ENCODE measurements around the gene TRIM13. TPM values are rescaled to one million over a fixed set of nuclear protein-coding genes. Genes with fewer than 3 reads are reported as not detected.

Gene TRIM13
- polyA plus RNA-seq, 1 donor from 2014 or later, result 52.8 TPM

DNA sequence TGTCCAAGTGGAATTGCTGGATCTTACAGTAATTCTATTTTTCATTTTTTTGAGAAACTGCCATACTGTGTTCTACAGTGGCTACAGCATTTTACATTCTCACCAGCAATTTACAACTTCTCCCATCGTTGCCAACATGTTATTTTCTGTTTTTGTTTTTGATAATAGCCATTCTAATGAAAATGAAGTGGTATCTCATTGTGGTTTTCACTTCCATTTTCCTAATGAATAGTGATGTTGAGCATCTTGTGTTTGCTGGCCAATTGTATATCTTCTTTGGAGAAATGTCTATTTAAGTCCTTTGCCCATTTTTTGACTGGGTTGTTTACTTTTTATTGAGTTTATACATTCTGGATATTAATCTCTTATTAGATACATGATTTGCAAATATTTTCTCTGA is 57.0 kb downstream of the TRIM13 start:
- Histone ChIP-seq H4K20me1 (ENCODE audit: insufficient read depth) (no peaks in the 10 kb centered on the region), H3K9me2 (ENCODE audit: insufficient read depth, low read length) (no peaks in the 10 kb centered on the region), H3F3A (ENCODE audit: insufficient read depth, low read length, poor library complexity, severe bottlenecking) (no peaks in the 10 kb centered on the region), H3K4me3 (ENCODE audit: low read length) (no peak overlapping the region), H3K27me3 (ENCODE audit: insufficient read depth, low read depth, low read length) (no peaks in the 10 kb centered on the region), H2AFZ (ENCODE audit: low read depth, low read length) (no peak overlapping the region), H3K36me3 (ENCODE audit: insufficient read depth, low read length) (no peaks in the 10 kb centered on the region), H3K9ac (ENCODE audit: low read length) (no peak overlapping the region), H3K4me2 (ENCODE audit: low read length) (no peak overlapping the region), H3K79me2 (replicated peaks; ENCODE audit: insufficient read depth, low read length) (no peaks in the 10 kb centered on the region), H3K27ac (ENCODE audit: low read length) (no peak overlapping the region), H3K9me3 (ENCODE audit: low read length) (no peaks in the 10 kb centered on the region)
- TF ChIP-seq, protein P1, sequence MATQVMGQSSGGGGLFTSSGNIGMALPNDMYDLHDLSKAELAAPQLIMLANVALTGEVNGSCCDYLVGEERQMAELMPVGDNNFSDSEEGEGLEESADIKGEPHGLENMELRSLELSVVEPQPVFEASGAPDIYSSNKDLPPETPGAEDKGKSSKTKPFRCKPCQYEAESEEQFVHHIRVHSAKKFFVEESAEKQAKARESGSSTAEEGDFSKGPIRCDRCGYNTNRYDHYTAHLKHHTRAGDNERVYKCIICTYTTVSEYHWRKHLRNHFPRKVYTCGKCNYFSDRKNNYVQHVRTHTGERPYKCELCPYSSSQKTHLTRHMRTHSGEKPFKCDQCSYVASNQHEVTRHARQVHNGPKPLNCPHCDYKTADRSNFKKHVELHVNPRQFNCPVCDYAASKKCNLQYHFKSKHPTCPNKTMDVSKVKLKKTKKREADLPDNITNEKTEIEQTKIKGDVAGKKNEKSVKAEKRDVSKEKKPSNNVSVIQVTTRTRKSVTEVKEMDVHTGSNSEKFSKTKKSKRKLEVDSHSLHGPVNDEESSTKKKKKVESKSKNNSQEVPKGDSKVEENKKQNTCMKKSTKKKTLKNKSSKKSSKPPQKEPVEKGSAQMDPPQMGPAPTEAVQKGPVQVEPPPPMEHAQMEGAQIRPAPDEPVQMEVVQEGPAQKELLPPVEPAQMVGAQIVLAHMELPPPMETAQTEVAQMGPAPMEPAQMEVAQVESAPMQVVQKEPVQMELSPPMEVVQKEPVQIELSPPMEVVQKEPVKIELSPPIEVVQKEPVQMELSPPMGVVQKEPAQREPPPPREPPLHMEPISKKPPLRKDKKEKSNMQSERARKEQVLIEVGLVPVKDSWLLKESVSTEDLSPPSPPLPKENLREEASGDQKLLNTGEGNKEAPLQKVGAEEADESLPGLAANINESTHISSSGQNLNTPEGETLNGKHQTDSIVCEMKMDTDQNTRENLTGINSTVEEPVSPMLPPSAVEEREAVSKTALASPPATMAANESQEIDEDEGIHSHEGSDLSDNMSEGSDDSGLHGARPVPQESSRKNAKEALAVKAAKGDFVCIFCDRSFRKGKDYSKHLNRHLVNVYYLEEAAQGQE (IDR thresholded peaks at IDR 0.05; ENCODE audit: borderline replicate concordance), result no peak
- TF ChIP-seq EZH2 (IDR thresholded peaks at IDR 0.05; ENCODE audit: borderline replicate concordance, insufficient read depth, low read length, poor library complexity, severe bottlenecking) (no peak), EP300 (conservative IDR thresholded peaks at IDR 0.05; ENCODE audit: poor library complexity, severe bottlenecking) (no peak), POLR2AphosphoS5 (IDR thresholded peaks at IDR 0.05) (no peak), TAF1 (IDR thresholded peaks at IDR 0.05; ENCODE audit: low read depth) (no peak), RAD21 (conservative IDR thresholded peaks at IDR 0.05) (no peak), SMC3 (conservative IDR thresholded peaks at IDR 0.05; ENCODE audit: poor library complexity) (no peak), MXI1 (conservative IDR thresholded peaks at IDR 0.05; ENCODE audit: poor library complexity, severe bottlenecking) (no peak)
- TF ChIP-seq, protein P2, sequence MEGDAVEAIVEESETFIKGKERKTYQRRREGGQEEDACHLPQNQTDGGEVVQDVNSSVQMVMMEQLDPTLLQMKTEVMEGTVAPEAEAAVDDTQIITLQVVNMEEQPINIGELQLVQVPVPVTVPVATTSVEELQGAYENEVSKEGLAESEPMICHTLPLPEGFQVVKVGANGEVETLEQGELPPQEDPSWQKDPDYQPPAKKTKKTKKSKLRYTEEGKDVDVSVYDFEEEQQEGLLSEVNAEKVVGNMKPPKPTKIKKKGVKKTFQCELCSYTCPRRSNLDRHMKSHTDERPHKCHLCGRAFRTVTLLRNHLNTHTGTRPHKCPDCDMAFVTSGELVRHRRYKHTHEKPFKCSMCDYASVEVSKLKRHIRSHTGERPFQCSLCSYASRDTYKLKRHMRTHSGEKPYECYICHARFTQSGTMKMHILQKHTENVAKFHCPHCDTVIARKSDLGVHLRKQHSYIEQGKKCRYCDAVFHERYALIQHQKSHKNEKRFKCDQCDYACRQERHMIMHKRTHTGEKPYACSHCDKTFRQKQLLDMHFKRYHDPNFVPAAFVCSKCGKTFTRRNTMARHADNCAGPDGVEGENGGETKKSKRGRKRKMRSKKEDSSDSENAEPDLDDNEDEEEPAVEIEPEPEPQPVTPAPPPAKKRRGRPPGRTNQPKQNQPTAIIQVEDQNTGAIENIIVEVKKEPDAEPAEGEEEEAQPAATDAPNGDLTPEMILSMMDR (IDR thresholded peaks at IDR 0.05; ENCODE audit: poor library complexity, severe bottlenecking), result no peak

DNA sequence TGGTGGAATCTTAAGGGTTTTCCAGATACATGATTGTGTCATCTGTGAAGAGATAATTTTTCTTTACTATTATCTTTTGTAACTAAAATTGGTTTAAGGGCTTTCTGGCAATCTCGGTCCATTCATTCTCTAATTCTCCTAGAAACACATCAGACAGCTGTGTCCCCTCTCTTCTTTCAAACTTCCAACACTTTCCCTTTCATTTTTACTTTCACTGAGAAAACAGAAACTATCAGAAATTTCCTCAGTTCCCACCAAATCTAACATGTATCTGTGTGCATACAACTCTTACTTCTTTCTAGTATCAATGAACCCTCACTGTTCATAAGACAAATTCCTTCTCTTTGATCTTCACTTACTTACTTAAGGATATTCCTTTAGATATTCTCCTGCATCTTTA is 58.6 kb downstream of the TRIM13 start:
- Histone ChIP-seq H3K9ac (ENCODE audit: low read length) (no peak overlapping the region), H3K79me2 (replicated peaks; ENCODE audit: insufficient read depth, low read length) (no peaks in the 10 kb centered on the region), H3K9me2 (ENCODE audit: insufficient read depth, low read length) (no peaks in the 10 kb centered on the region), H3F3A (ENCODE audit: insufficient read depth, low read length, poor library complexity, severe bottlenecking) (no peaks in the 10 kb centered on the region), H3K9me3 (ENCODE audit: low read length) (no peaks in the 10 kb centered on the region), H4K20me1 (ENCODE audit: insufficient read depth) (no peaks in the 10 kb centered on the region), H3K4me3 (ENCODE audit: low read length) (no peak overlapping the region), H3K4me2 (ENCODE audit: low read length) (no peak overlapping the region), H2AFZ (ENCODE audit: low read depth, low read length) (no peak overlapping the region), H3K27ac (ENCODE audit: low read length) (no peak overlapping the region), H3K36me3 (ENCODE audit: insufficient read depth, low read length) (no peaks in the 10 kb centered on the region), H3K27me3 (ENCODE audit: insufficient read depth, low read depth, low read length) (no peaks in the 10 kb centered on the region)
- TF ChIP-seq POLR2AphosphoS5 (IDR thresholded peaks at IDR 0.05), result no peak
- no peak for TF ChIP-seq EP300 (conservative IDR thresholded peaks at IDR 0.05; ENCODE audit: poor library complexity, severe bottlenecking)
- no peak for TF ChIP-seq RAD21 (conservative IDR thresholded peaks at IDR 0.05)
- TF ChIP-seq TAF1 (IDR thresholded peaks at IDR 0.05; ENCODE audit: low read depth), result no peak
- TF ChIP-seq MXI1 (conservative IDR thresholded peaks at IDR 0.05; ENCODE audit: poor library complexity, severe bottlenecking), result no peak
- no peak for TF ChIP-seq EZH2 (IDR thresholded peaks at IDR 0.05; ENCODE audit: borderline replicate concordance, insufficient read depth, low read length, poor library complexity, severe bottlenecking)
- TF ChIP-seq SMC3 (conservative IDR thresholded peaks at IDR 0.05; ENCODE audit: poor library complexity), result no peak
- TF ChIP-seq, protein P2 (IDR thresholded peaks at IDR 0.05; ENCODE audit: poor library complexity, severe bottlenecking), result no peak
- TF ChIP-seq, protein P1 (IDR thresholded peaks at IDR 0.05; ENCODE audit: borderline replicate concordance), result no peak
